ENCODE measurements around the gene KCNQ1OT1.

DNA sequence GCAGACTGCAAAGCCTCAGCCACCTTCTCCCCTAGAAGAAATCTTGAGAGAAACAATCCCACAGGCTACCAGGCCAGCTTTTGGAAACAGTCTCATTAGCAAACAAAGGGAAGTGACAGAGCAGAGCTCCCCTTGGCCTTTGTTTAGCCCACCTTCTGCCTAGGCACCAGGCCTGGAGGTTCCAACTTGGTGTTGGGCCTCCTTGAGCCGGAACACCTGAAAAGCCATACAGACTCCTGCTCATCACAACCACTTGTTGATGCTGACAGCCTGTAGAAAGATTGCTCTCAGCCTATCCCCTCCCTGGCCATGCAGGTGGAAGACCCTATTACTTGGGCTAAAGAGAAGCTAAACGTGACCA lies 26.6 kb downstream of the KCNQ1OT1 start:
- TF ChIP-seq, protein P1, sequence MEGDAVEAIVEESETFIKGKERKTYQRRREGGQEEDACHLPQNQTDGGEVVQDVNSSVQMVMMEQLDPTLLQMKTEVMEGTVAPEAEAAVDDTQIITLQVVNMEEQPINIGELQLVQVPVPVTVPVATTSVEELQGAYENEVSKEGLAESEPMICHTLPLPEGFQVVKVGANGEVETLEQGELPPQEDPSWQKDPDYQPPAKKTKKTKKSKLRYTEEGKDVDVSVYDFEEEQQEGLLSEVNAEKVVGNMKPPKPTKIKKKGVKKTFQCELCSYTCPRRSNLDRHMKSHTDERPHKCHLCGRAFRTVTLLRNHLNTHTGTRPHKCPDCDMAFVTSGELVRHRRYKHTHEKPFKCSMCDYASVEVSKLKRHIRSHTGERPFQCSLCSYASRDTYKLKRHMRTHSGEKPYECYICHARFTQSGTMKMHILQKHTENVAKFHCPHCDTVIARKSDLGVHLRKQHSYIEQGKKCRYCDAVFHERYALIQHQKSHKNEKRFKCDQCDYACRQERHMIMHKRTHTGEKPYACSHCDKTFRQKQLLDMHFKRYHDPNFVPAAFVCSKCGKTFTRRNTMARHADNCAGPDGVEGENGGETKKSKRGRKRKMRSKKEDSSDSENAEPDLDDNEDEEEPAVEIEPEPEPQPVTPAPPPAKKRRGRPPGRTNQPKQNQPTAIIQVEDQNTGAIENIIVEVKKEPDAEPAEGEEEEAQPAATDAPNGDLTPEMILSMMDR (IDR thresholded peaks at IDR 0.05): no peak
- TF ChIP-seq POLR2A (IDR thresholded peaks at IDR 0.05): no peak
